HG03378 (cell line): Measurements from ENCODE around the gene SCUBE2.

Experiments used
- ATAC-seq: cut with Tn5 transposase; IDR thresholded peaks from one replicate; pipeline ENCODE4 v1.9.1; 2021; ENCODE audit warnings: mild to moderate bottlenecking, moderate library complexity; ENCODE audit not compliant: unreplicated experiment

Gene SCUBE2

GRCh38 chr11:9091044-9091922, at the start of gene SCUBE2:
Gene SCUBE2 (minus strand): TSS chr11:9091599. CDS start chr11:9091528, 71 bp downstream.
- ATAC-seq = no peak

- no peak for ATAC-seq
These were observed 49.8 kb upstream of the SCUBE2 start for GRCh38 chr11:9141186-9141585.

GRCh38 chr11:9139628-9140357, 48.4 kb upstream of the SCUBE2 start:
- no peak for ATAC-seq

GRCh38 chr11:9138612-9139579, 47.5 kb upstream of the SCUBE2 start:
- ATAC-seq = no peak

GRCh38 chr11:9138133-9138453, 46.7 kb upstream of the SCUBE2 start:
- ATAC-seq = no peak

- no peak for ATAC-seq
These were observed 46.1 kb upstream of the SCUBE2 start for GRCh38 chr11:9137293-9138132.

GRCh38 chr11:9136741-9137140, 45.3 kb upstream of the SCUBE2 start:
- no peak for ATAC-seq

- ATAC-seq = no peak
These were observed 42.6 kb upstream of the SCUBE2 start for GRCh38 chr11:9133956-9134355.

- ATAC-seq = no peak
These were observed 40.9 kb upstream of the SCUBE2 start for GRCh38 chr11:9132203-9132878.

GRCh38 chr11:9130297-9130696, 38.9 kb upstream of the SCUBE2 start:
- no peak for ATAC-seq

GRCh38 chr11:9126636-9127035, 35.2 kb upstream of the SCUBE2 start:
- no peak for ATAC-seq

GRCh38 chr11:9125185-9125886, 33.9 kb upstream of the SCUBE2 start:
- no peak for ATAC-seq

GRCh38 chr11:9123595-9124304, 32.4 kb upstream of the SCUBE2 start:
- ATAC-seq = no peak

- ATAC-seq = no peak
These were observed 30.0 kb upstream of the SCUBE2 start for GRCh38 chr11:9121469-9121796.

- no peak for ATAC-seq
These were observed 29.5 kb upstream of the SCUBE2 start for GRCh38 chr11:9120664-9121468.

GRCh38 chr11:9118277-9118676, 26.9 kb upstream of the SCUBE2 start:
- no peak for ATAC-seq

GRCh38 chr11:9112075-9112474, 20.7 kb upstream of the SCUBE2 start:
- ATAC-seq = no peak
